ENCODE results near the gene TRMT11. TPM values are rescaled to one million over a fixed set of nuclear protein-coding genes. Genes with fewer than 3 reads are reported as not detected.

TRMT11 gene
- total and polyA plus RNA-seq, 5 donors from 2014 or later, result 5.7 to 16.9 (median 9.8) TPM

Other genes with a start within 250 kb of the TRMT11 start
- not detected for gene HEY2, start 236.9 kb upstream of the TRMT11 start, total RNA-seq
- gene HEY2, start 236.9 kb upstream of the TRMT11 start, polyA plus RNA-seq, result under 1 TPM in 3 of 4 donors, not detected in 1; 0.34 to 0.39 (median 0.38) TPM
- 41.9 TPM for gene NCOA7, start 195.6 kb upstream of the TRMT11 start, total RNA-seq
- gene NCOA7, start 195.6 kb upstream of the TRMT11 start, polyA plus RNA-seq, result 10 to 100 TPM; 12.6 to 16.5 (median 13.9) TPM
- gene HINT3, start 29.8 kb upstream of the TRMT11 start, total RNA-seq, result 11.6 TPM
- gene HINT3, start 29.8 kb upstream of the TRMT11 start, polyA plus RNA-seq, result 10 to 100 TPM in 2 of 4 donors, 1 to 10 TPM in 2; 8.3 to 13.9 (median 9.8) TPM

All from CD4-positive, CD25-positive, alpha-beta regulatory T cell (primary cell).